Inferior parietal cortex (tissue), 1 donor: ENCODE results near the gene NGRN.

Source experiments
- DNase-seq: peaks from one replicate; pipeline ENCODE4 v3.0.0-alpha.2; 2016; ENCODE audit errors: extremely low spot score

NGRN gene

GRCh38 chr15:90318591-90318990, 53.1 kb downstream of the NGRN start:
- no peak for DNase-seq

GRCh38 chr15:90320062-90320884, 54.8 kb downstream of the NGRN start:
- peak; percentile 90 for DNase-seq

- no peak for DNase-seq
Measured at GRCh38 chr15:90320885-90321278, 55.4 kb downstream of the NGRN start.
